HG03064 (cell line): Measurements from ENCODE around the gene WNK1.
"Not testable (repeated sequence)": the region's sequence is repeated elsewhere in the genome, so short reads cannot be mapped to it uniquely, and the experiment has no call there.

ENCODE experiments used
- ATAC-seq: cut with Tn5 transposase; IDR thresholded peaks from one replicate; pipeline ENCODE4 v1.9.1; 2021; ENCODE audit warnings: low read depth; ENCODE audit not compliant: unreplicated experiment

Gene WNK1

DNA sequence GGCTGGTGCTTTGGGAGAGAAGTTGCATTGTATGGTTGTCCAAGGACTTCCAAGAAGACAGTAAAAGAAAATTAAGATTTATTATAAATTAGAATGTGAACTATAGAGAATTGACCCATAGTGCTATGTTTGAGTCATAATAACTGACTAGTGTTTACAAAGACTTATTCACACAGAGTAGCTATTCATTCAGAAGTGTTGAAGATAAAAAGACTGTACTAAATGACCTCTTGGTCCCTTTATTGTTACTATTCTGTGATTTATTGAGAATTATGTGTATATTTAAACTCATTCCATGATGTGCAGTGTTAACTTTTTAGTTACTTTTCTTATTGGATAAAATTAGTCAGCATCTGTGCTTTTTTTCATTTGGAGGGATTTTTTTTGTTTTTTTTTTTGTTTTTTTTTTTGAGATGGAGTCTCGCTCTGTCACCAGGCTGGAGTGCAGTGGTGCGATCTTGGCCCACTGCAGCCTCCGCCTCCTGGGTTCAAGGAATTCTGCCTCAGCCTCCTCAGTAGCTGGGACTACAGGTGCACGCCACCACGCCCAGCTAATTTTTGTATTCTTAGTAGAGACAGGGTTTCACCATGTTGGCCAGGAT is 24.5 kb downstream of the WNK1 start:
- not testable (repeated sequence) for ATAC-seq

GRCh38 chr12:777550-778047 is 25.2 kb downstream of the WNK1 start:
- ATAC-seq = no peak

GRCh38 chr12:778615-779014 is 26.2 kb downstream of the WNK1 start:
- no peak for ATAC-seq

DNA sequence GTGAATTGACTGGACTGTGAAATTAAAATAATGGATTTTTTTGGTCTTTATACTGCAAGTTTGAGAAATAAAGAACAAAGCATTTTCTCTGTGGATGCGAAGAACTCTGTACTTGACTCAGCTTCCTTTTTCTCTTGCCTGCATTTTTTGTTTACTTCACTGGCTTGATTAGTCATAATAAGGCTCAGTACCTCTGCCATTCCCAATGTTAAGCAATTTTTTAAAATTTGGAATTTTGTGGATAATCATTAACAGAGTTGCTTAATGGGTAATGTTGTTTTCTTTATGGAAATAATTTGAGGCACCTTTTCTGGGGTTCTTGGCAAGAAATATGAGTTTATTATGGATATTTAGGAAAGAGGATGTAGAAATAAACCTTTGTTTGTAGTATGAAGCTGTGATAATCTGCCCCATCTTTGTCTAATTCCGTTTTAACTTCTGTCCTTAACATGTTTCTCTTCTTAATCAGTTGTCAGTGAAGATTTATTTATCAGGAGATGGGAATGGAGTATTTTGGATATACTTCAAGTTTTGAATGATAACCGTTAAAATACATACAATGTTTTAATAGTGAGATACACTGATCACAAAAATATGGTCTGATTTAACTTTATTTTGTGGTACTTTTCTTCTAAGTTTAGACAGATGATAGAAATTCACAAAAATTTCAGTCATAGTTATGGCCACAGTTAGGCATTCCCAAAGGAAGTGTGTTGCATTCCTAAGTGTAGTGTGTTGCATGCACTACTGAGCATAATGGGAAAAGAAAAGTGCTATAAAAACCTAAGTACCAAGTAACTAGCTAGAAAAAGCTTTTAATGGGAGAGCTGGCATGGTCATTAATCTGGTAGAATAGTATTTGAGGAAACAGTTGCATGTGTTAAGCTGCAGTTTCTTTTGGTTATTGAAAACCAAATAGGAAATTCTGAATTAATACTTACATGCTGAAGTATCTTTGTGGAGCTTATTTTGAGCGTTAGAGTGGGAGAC is 27.7 kb downstream of the WNK1 start:
- ATAC-seq = no peak

DNA sequence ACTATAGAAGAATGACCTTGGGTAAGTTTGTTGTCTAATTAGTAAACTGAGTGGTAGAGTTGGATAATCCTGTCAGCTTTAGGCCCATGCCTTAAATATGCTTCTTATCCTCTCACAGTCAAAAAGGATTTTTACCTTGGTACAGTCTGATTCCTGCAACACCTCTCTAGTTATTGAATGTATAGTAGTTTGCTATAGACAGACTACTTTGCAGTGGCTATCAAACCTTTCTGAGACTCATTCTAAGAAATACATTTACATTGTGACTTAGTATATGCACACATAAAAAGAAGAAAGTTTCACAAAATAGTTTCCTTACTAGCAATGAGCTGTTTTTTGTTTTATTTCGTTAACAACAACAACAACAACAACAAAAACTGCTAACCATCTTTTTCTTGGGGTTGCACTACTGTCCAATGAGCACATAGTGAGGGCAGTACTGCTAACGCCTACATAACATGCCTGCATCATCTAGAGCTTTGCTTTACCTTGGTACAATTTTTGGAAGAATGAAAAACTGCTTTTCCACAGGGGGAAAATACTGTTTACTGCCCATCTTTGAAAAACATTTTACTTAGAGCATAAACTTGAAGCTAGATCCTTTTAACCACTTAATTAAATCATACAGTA is 28.5 kb downstream of the WNK1 start:
- ATAC-seq = no peak

DNA sequence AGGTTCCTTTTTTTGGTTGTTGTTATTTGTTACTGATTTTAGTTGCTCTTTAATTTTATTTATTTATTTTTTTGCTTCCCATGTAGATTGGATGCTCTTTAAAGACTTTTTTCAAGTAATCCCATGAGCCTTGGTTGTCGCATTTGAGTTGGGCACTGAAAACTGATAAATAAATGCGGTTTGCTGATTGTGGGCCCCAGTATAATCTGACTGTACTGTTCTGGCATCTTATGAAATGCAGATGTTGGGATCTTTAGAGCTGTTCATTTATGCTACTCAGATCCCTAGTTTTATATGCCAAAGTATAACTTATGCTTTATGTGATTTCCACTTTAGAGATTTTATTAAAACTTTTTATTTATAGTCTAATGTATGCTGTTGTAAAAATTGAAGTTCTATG is 33.3 kb downstream of the WNK1 start:
- ATAC-seq = no peak

DNA sequence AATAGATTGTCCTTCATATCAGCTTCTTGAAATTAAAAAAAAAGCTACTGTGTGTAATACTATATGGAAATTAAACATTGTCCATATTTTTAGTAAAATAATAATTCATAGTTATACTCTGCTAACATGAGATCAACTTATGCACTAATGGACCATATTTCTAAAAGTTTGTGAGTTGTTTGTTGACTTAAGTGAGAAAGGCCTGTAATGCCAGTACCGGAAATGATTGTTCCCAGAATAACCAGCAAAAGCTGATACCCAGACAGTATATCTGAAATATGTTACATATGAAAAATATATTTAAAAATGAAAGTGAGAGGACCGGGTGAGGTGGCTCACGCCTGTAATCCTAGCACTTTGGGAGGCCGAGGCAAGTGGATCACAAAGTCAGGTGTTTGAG is 35.9 kb downstream of the WNK1 start:
- no peak for ATAC-seq

DNA sequence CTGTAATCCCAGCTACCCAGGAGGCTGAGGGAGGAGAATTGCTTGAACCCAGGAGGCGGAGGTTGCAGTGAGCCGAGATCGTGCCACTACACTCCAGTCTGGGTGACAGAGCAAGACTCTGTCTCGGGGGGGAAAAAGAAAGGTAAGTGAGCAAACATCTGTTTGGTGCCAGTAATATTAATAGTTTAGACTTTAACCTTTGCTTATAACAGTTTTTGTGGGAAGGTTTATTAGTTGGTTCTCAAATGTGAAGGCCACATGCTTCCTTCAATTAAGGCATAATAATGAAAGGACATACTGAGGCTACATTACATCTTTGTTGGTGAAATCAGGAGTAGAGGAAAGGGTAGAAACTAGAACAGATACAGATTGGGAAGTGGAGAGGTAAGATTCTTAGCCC is 36.4 kb downstream of the WNK1 start:
- not testable (repeated sequence) for ATAC-seq

DNA sequence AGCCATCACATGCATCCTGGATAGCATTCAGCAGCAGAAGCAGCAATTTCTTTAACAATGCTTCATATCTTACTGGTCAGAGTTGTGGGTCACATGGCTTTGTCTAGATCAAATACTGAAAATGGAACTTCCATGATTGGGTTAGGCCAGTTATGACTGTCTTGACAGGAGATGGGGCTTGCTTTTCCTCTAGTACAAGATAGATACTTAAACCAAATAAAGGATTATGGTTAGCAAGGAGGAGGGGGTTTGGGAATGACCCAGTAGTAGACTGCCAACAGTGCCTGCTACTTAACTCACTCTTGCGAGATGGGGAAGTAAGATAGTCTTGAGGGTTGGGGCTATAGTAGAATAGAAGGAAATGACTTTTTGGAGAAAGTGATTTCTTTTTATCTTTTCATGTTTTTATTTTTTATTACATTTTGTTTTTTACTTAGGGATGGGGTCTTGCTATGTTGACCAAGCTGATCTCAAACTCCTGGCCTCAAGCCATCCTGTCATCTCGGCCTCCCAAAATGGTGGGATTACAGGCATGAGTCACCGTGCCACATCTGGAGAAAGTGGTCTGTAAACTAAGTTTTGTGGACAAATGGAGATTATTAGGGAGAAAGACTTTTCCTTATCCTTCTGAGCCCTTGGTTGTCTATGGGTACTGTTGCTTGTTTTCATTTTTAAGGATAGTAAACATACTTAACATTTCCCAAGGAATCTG is 37.6 kb downstream of the WNK1 start:
- no peak for ATAC-seq

- ATAC-seq = no peak
Measured at GRCh38 chr12:790608-791007, 38.2 kb downstream of the WNK1 start.

- no peak for ATAC-seq
Measured at GRCh38 chr12:793037-793436, 40.7 kb downstream of the WNK1 start.

- ATAC-seq = no peak
Measured at GRCh38 chr12:793711-794110, 41.3 kb downstream of the WNK1 start.

DNA sequence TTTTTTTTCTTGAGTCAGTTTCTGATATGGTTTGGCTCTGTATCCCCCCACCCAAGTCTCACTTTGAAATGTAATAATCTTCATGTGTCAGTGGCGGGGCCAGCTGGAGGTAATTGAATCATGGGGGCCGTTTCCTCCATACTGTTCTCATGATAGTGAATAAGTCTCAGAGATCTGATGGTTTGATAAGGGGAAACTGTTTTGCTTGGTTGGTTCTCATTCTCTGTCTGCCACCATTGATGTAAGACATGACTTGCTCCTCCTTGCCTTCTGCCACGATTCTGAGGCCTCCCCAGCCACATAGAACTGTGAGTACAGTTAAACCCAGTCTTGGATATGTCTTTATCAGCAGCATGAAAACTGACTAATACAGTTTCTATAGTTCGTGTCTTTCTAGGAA is 42.9 kb downstream of the WNK1 start:
- no peak for ATAC-seq

- ATAC-seq = no peak
Measured at GRCh38 chr12:800401-800800, 48.0 kb downstream of the WNK1 start.

DNA sequence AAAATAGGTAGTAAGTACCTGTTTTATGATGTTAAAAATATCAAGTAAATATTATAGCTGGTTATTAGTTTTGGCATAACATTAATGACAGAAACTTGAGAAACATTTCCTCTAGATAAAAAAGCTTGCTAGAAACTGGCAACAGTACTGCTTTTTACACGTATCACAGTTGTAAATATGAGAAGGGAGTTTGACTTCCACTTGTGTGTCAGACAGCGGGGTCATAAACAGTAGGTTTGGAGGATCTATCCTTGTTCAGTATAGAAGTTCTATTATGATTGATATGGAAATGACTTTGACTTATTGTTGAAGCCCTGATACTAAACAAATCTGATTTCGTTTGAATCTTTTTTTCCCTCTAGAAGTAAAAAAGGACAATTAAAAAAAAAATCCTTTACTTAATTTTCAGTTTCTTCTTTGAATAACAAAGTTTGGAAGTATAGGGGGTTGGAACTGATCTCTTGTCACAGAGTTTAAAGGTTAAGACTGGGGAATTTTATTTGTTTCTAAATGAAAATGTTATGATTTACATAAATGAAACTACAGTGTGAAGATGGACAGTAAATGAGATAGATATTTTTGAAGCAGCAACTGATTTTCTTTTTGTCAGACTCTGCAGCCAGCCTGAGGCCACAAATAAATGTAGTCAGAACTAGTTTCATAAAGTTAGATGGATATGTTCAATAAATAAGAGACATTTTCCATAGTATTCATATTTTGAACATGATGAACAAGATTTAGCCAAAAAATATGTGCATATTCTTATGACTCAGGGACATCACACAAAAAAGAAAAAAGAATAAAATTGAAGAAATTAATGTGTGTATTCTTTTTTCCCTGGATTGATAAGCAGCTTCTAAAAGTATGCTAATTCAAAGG is 50.1 kb downstream of the WNK1 start:
- ATAC-seq = no peak

- ATAC-seq = no peak
Measured at GRCh38 chr12:805022-805632, 52.7 kb downstream of the WNK1 start.

DNA sequence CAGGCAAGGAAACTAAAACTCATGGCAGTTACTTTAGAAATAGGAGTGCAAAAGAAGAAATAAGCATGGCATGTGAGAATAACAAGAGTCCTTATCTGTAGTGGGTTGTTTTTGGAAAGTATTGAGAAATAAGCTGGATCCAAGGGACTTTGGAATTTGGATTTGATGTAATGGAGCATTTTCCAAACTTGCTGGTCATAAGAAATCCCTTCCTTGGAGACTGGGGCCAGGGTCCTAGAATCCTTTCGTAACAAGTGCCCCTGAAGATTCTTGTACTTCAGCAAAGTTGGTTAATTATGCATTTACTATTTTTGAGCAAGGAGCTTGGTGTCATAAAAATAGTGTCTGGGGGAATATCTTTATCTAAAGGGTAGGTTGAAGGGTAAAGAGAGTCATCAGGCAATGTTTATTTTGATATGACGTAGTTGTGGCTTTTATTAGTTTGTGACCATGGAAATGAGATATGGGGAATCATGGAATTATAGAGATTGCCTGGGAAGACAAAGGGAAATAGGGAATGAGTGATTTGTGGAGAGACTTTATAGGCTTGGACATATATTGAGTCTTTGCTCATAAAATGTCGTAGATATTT is 53.9 kb downstream of the WNK1 start:
- no peak for ATAC-seq

DNA sequence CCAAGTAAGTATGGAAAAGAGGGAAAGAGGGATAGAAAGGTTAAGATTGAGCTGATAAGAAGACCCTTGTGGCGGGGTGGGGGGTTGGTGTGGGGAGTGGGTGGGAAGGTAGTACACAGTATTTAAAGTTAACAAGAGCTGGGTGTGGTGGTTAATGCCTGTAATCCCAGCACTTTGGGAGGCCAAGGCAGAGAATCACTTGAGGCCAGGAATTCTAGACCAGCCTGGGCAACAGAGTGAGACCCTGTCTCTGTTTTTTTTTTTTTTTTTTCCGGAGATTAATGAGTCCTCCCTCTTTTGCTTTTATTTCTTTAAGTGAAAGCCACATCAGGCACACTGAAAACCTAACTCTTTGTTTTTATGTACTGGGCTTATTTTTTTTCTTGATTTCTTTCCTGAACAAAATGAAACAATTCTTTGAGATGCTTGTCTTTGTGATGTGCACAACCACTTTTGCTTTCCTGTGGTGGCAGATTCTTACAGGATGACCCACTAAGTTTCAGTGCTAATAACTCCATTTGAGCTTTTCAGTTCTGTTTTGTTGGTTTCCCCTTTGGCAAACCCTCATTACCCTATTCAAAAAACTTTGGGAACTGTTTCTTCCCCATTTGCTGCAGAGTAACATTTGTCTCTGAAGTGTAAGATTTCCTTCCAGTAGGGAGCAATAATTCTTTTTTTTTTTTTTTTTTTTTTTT is 54.8 kb downstream of the WNK1 start:
- ATAC-seq = no peak
